ENCODE results near the gene CAMK1D. TPM values are rescaled to one million over a fixed set of nuclear protein-coding genes. Genes with fewer than 3 reads are reported as not detected.
A peak's percentile ranks its signal among the peaks of the same experiment; 100 is the strongest.

The CAMK1D gene
- total and polyA plus RNA-seq, 2 experiments from 2014 or later = 2.0 to 3.8 TPM

DNA sequence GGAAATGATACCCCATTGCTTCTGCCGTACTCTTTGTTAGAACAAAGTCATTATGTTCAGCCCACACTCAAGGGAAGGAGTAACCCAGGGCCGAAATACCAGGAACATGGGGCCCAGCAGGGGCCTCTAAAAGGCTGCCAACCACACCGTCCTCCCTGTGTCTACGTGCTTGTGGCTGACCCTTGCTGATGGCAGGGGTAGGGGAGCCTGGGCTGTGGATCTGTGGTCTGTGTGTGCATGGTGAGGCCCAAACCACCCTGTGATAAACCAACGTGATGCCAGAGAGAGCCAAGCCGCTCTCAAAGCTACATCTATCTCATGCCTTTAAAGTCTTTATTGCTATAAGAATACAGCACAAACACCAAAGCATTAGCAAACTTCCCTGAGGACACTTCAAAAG lies 493.0 kb downstream of the CAMK1D start:
- no peaks in the 10 kb centered on the region for H3K9me3 ChIP-seq (ENCODE audit: low read depth)
- peaks cover 7% of the 10 kb centered on the region for H3K4me1 ChIP-seq (ENCODE audit: low read depth)
- no peaks in the 10 kb centered on the region for H3K36me3 ChIP-seq
- TF ChIP-seq, protein P1, sequence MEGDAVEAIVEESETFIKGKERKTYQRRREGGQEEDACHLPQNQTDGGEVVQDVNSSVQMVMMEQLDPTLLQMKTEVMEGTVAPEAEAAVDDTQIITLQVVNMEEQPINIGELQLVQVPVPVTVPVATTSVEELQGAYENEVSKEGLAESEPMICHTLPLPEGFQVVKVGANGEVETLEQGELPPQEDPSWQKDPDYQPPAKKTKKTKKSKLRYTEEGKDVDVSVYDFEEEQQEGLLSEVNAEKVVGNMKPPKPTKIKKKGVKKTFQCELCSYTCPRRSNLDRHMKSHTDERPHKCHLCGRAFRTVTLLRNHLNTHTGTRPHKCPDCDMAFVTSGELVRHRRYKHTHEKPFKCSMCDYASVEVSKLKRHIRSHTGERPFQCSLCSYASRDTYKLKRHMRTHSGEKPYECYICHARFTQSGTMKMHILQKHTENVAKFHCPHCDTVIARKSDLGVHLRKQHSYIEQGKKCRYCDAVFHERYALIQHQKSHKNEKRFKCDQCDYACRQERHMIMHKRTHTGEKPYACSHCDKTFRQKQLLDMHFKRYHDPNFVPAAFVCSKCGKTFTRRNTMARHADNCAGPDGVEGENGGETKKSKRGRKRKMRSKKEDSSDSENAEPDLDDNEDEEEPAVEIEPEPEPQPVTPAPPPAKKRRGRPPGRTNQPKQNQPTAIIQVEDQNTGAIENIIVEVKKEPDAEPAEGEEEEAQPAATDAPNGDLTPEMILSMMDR (IDR thresholded peaks at IDR 0.05; ENCODE audit: low read depth, low read length) = no peak
- H3K27me3 ChIP-seq = no peaks in the 10 kb centered on the region
- no peak for DNase-seq (ENCODE audit: low read depth in 1 of 2, low spot score in 1 of 2)
- H3K27ac ChIP-seq = no peak overlapping the region
- no peak overlapping the region for H3K4me3 ChIP-seq

DNA sequence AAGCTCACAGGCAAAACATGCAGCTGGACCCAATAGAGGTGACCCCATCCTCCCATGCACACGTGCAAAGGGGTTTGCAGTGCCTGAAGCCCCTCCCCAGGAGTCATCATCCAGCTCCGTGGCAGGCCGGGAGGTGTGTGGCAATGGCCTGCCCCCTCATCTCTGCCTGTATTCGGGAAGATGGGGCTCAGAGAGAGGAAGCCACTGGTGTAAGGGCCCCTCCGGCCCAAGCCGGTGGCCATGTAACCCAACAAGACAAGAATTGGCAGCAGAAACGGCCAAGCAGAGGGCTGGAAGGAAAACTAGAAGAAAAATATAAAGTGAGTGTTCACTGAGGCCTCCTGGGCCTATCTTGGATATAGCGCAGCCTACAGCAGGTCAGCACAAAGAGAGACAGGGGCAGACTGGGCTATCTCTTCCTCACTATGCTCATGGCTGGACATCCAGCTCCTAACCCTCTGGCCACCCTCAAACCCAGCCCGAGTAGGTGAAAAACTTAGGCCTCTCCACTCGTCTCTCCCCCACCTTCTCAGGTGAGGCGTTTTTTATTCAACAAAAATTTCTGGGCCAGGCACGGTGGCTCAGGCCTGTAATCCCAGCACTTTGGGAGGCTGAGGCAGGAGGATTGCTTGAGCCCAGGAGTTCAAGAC lies 494.1 kb downstream of the CAMK1D start:
- Histone ChIP-seq H3K9me3 (ENCODE audit: low read depth) (no peaks in the 10 kb centered on the region), H3K4me1 (ENCODE audit: low read depth) (peaks cover 7% of the 10 kb centered on the region), H3K36me3 (no peaks in the 10 kb centered on the region), H3K27me3 (no peaks in the 10 kb centered on the region), H3K4me3 (no peak overlapping the region), H3K27ac (no peak overlapping the region)
- TF ChIP-seq, protein P1 (IDR thresholded peaks at IDR 0.05; ENCODE audit: low read depth, low read length) = no peak
- DNase-seq (ENCODE audit: low read depth in 1 of 2, low spot score in 1 of 2) = no peak

DNA sequence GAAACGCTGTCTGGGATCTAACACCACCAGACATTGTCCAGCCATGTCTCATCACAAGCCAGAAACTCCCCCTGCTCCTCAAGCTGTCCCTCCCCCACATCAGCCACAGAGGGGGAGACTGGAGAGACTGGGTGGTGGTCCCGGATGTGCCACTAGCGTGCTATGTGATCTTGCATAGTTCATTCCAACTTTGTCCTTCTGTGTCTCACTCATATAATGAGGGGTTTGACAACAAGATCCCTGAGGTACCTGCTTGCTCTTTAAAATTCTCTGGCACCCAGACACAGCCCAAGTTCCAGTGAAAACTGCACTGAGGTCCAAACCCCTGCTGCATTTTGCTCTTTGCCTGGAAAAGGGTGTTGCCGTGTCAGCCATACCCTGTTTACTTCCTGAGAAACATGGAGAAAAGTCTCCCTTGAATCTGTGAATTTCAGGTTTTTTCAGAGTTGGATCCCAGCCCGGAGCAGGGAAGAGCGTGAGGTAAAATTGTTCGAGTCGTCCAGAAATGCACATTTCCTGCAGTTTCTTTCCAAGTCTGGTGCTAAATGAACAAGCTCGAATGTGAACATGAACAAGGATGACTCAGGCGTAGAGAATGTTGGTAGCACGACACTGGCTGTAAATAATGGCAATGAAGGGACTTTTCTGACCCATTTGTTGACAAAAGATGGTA lies 495.6 kb downstream of the CAMK1D start:
- Histone ChIP-seq H3K27ac (no peak overlapping the region), H3K27me3 (no peaks in the 10 kb centered on the region), H3K4me3 (no peak overlapping the region), H3K36me3 (no peaks in the 10 kb centered on the region), H3K4me1 (ENCODE audit: low read depth) (peaks cover 7% of the 10 kb centered on the region), H3K9me3 (ENCODE audit: low read depth) (no peaks in the 10 kb centered on the region)
- DNase-seq (ENCODE audit: low read depth in 1 of 2, low spot score in 1 of 2) = peak in 1 of 2 donors; percentile 93
- TF ChIP-seq, protein P1 (IDR thresholded peaks at IDR 0.05; ENCODE audit: low read depth, low read length) = no peak

DNA sequence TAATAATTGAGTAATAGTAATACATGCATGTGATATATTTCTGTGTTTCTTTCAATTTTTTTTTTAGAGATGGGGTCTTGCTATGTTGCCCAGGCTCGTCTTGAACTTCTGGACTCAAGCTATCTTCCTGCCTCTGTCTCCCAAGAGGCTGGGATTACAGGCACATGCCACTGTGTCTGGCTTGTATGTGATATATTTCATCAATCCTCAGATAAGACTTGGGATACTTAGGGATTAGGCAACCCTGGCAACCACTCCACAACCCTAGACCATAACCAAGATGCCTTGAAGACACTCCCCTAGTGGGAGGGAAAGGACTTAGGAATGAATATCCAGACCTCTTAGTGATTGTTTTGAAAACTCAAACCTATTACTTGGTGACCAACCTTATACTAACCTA lies 497.4 kb downstream of the CAMK1D start:
- peak in 1 of 2 donors; percentile 83 for DNase-seq (ENCODE audit: low read depth in 1 of 2, low spot score in 1 of 2)
- H3K27me3 ChIP-seq = no peaks in the 10 kb centered on the region
- H3K27ac ChIP-seq = no peak overlapping the region

DNA sequence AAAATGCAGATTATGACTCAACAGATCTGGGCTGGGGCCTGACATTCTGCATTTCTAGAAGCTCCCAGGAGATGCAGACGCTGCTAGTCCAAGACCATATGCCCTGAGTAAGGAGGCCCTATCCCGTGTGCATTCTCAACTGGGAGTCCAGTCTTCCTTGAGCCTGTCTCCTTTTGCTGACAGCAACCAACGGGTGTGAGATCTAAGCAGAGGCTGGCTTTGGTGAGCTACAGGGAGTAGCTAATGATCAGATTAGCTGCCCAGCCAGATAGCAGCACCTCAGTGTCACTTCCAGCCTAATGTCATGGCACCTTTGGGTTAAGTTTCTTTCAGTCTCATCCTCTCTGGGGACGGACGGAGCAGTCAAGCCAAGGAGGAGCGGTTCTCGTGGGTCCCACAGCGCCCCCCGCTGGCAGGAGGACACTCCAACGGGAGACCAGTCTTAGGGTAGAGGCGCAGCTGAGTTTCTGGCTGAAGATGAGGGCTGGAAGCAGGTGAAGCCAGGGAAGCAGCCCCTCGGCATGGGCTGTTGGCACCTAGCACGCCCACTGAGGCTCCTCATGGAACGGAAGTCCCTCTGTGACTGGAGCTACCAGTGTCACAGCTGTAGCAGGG lies 498.1 kb downstream of the CAMK1D start:
- no peaks in the 10 kb centered on the region for H3K4me1 ChIP-seq (ENCODE audit: low read depth)
- no peak overlapping the region for H3K27ac ChIP-seq
- TF ChIP-seq, protein P1 (IDR thresholded peaks at IDR 0.05; ENCODE audit: low read depth, low read length) = peak; percentile 41
- H3K36me3 ChIP-seq = no peaks in the 10 kb centered on the region
- peak in 1 of 2 donors; percentile 26 for DNase-seq (ENCODE audit: low read depth in 1 of 2, low spot score in 1 of 2)
- no peak overlapping the region for H3K4me3 ChIP-seq
- H3K9me3 ChIP-seq (ENCODE audit: low read depth) = no peaks in the 10 kb centered on the region
- no peaks in the 10 kb centered on the region for H3K27me3 ChIP-seq

More for the DNA sequence above, 497.4 kb downstream of the CAMK1D start:
- TF ChIP-seq, protein P1 (IDR thresholded peaks at IDR 0.05; ENCODE audit: low read depth, low read length) = no peak
- no peaks in the 10 kb centered on the region for H3K36me3 ChIP-seq
- no peaks in the 10 kb centered on the region for H3K4me1 ChIP-seq (ENCODE audit: low read depth)
- H3K4me3 ChIP-seq = no peak overlapping the region
- H3K9me3 ChIP-seq (ENCODE audit: low read depth) = no peaks in the 10 kb centered on the region

Measured in cardiac muscle cell (in vitro differentiated cells and primary cell).